Spleen (tissue), 11 donors: ENCODE data around the gene LRRC3B. TPM values are rescaled to one million over a fixed set of nuclear protein-coding genes. Genes with fewer than 3 reads are reported as not detected.

Source experiments
- DNase-seq: peaks from one replicate; pipeline ENCODE4 v3.0.0-alpha.2; 2020
- H3K27ac ChIP-seq, 8 donors: fragments of 200-600 bp; sonication (generic) in 7 of 8; 1 replicate in 4 of 8; 2 replicates in 4 of 8; pipeline versions ENCODE4 v1.5.0 to v1.8.0; 2016 to 2021; ENCODE audit warnings: inconsistent platforms in 4 of 8, mild to moderate bottlenecking in 4 of 8, moderate library complexity in 1 of 8
- H3K27me3 ChIP-seq, 7 donors: fragments of 200-600 bp; sonication (generic) in 6 of 7; replicated peaks in 1 of 7; 1 replicate in 4 of 7; 2 replicates in 3 of 7; pipeline versions ENCODE4 v1.5.0 to v1.8.0; 2016 to 2021; ENCODE audit warnings: inconsistent platforms in 3 of 7, mild to moderate bottlenecking in 1 of 7
- H3K36me3 ChIP-seq, 6 donors: fragments of 200-600 bp; sonication (generic) in 5 of 6; 1 replicate in 4 of 6; 2 replicates in 2 of 6; pipeline versions ENCODE4 v1.5.0 to v1.8.0; 2016 to 2021; ENCODE audit warnings: inconsistent platforms in 2 of 6
- H3K4me1 ChIP-seq, 6 donors: fragments of 200-600 bp; sonication (generic) in 5 of 6; 1 replicate in 3 of 6; 2 replicates in 3 of 6; pipeline versions ENCODE4 v1.5.0 to v1.8.0; 2016 to 2021; ENCODE audit warnings: inconsistent platforms in 3 of 6
- H3K4me3 ChIP-seq, 8 donors: fragments of 200-600 bp; sonication (generic) in 7 of 8; 1 replicate in 4 of 8; 2 replicates in 4 of 8; pipeline versions ENCODE4 v1.5.0 to v1.8.0; 2016 to 2021; ENCODE audit warnings: inconsistent platforms in 4 of 8, mild to moderate bottlenecking in 4 of 8, moderate library complexity in 2 of 8
- H3K9me3 ChIP-seq, 8 donors: fragments of 200-600 bp; sonication (generic) in 7 of 8; 1 replicate in 4 of 8; 2 replicates in 4 of 8; pipeline versions ENCODE4 v1.5.0 to v1.8.0; 2016 to 2021; ENCODE audit warnings: inconsistent platforms in 4 of 8
- CTCF ChIP-seq, 11 experiments: fragments of 200-600 bp in 7 of 11; fragments of 450-650 bp in 4 of 11; sonication (generic) in 4 of 11; IDR thresholded peaks in 8 of 11; conservative IDR thresholded peaks in 3 of 11; 1 replicate in 7 of 11; 2 replicates in 4 of 11; pipeline versions ENCODE4 v1.4.0 to v1.8.0; 2016 to 2021; ENCODE audit warnings: antibody characterized with exemption in 11 of 11, inconsistent platforms in 4 of 11, mild to moderate bottlenecking in 1 of 11
- POLR2A ChIP-seq, 3 donors: fragments of 450-650 bp; IDR thresholded peaks; one replicate each; pipeline ENCODE4 v1.5.1; 2017; ENCODE audit warnings: antibody characterized with exemption in 3 of 3, mild to moderate bottlenecking in 1 of 3
- POLR2AphosphoS5 ChIP-seq, 3 donors: sonication (generic); formaldehyde crosslinking; IDR thresholded peaks; one replicate each; pipeline ENCODE4 v1.5.1; 2017; ENCODE audit warnings: antibody characterized with exemption in 3 of 3
- WGBS, 5 donors: extraction: QIAGEN DNeasy Blood & Tissue Kit in 3 of 5; methylation state at CpG; one replicate each; pipeline versions ENCODE4 v1.1.5 to v1.1.7; 2013 to 2018; 5-methylcytosine and 5-hydroxymethylcytosine counted together
- intact Hi-C: fragments of 100-400 bp; cut with DNase I; formaldehyde crosslinking; loops from one replicate; pipeline ENCODE4 v1.15.0; 2023; ENCODE audit warnings: low total_unique reads
- polyA plus RNA-seq, 3 donors: library from polyadenylated mRNA; stranded (reverse); fragments of 200-250 nt; gene quantifications; one replicate each; pipeline ENCODE4 v1.2.1, GENCODE V29; 2013
- total RNA-seq, 7 donors: library from RNA; depleted of rRNA in 3 of 7; stranded (reverse); fragments of >200 nt in 3 of 7; fragmentation: NEBNext Ultra II Directional in 4 of 7; extraction: Animal tissue kit (Norgen Biotek cat#: 25700) in 4 of 7; gene quantifications; one replicate each; pipeline versions ENCODE4 v1.1.0 to v1.2.1, GENCODE V29; 2016 to 2021
- donor health status: healthy with polysubstance abuse.
- donor health status: DM: no; HTN: no; CAD: no; lungs with moderate emphysema.
- donor health status: DM: no; HTN: no; CAD: no.
- donor health status: Bipolar disorder and iron deficiency.
- donor health status: healthy.
- donor health status: DM: no; HTN: no; CAD: no.
- donor health status: DM: yes; HTN: yes; CAD: no.

LRRC3B gene
- total and polyA plus RNA-seq, 10 donors: 0.05 TPM; not detected in 9

DNA sequence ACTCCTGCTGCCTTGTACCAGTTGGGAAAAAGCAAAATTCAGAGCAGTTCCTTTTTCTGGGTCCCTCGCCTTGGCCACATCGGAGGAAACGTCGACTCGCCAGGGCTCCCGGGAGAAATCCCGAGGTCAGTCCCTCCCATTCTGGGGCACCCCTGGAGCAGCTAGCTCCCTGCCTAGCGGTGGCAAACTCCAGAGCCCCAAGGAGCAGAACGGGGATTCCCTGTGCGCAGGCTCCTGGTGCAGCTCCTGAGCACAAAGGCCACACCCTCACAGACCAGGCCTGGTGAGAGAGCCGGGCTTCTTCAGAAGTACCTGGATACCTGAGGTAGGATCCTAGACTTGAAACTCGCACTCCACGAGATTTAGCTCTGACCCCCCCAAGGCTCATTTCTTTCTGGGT, 2.6 kb downstream of the LRRC3B start:
- intact Hi-C loops: no loop called here
- Histone ChIP-seq H3K27me3 (peaks cover 0 to 54% (median 27%) of the 10 kb centered on the region in 7 donors), H3K4me3 (no peak overlapping the region), H3K4me1 (peaks cover 0 to 15% (median 2%) of the 10 kb centered on the region in 6 donors), H3K27ac (no peak overlapping the region), H3K9me3 (no peaks in the 10 kb centered on the region), H3K36me3 (no peaks in the 10 kb centered on the region)
- DNase-seq: no peak
- WGBS, 5 donors: 42 to 50% (median 45%) methylated on average over 9 to 13 of the region's 13 CpGs
- TF ChIP-seq POLR2AphosphoS5 (IDR thresholded peaks at IDR 0.05) (no peak), POLR2A (IDR thresholded peaks at IDR 0.05) (no peak), CTCF (IDR thresholded peaks at IDR 0.05 in 8 of 11, conservative IDR thresholded peaks at IDR 0.05 in 3 of 11) (no peak)

DNA sequence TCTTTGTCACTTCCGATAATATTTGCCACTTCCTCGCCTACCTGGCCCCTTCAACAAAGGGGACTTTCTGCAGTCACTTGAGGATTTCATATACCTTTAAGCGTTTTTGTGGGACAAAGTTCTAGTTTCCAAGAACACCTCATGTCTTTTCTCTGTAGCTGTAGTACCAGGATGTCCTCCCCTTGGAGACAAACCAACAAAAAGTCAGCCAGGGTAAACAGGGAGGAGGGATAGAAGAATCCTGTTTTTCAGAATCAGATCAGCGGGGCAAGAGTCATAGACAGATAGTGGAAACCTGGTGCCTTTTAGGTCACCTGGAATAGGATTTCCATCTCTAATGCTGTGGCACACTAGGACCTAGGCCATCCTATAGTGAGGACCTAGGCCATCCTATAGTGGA, 4.5 kb downstream of the LRRC3B start:
- H3K9me3 ChIP-seq: no peaks in the 10 kb centered on the region
- H3K27me3 ChIP-seq: peaks cover 0 to 39% (median 25%) of the 10 kb centered on the region in 7 donors
- intact Hi-C loops: no loop called here
- H3K4me3 ChIP-seq: no peak overlapping the region
- DNase-seq: no peak
- H3K27ac ChIP-seq: no peak overlapping the region
- H3K4me1 ChIP-seq: peaks cover 0 to 14% (median 2%) of the 10 kb centered on the region in 6 donors
- H3K36me3 ChIP-seq: no peaks in the 10 kb centered on the region
- WGBS, 5 donors: 78 to 94% (median 85%) methylated on average over 4 of the region's 4 CpGs
- TF ChIP-seq POLR2AphosphoS5 (IDR thresholded peaks at IDR 0.05): no peak
- no peak for TF ChIP-seq POLR2A (IDR thresholded peaks at IDR 0.05)
- no peak for TF ChIP-seq CTCF (IDR thresholded peaks at IDR 0.05 in 8 of 11, conservative IDR thresholded peaks at IDR 0.05 in 3 of 11)

DNA sequence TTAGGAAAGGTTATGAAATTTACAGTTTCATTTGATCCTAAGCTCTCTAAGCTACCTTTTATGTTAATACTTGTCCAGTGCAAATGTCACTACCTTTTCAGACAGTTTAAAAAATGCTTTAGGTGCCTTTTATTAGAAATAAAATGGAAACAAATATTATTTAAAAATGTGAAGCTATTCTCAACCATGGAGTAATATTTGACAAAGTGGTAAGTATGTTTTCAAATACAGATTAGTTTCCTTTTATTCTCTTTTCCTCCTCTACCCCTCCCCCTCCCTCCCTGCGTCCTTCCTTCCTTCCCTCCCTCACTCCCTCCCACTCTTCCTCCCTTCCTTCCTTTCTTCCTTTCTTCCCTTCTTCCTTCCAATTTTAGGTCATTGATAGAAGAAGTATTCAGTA, 6.3 kb downstream of the LRRC3B start:
- Histone ChIP-seq H3K4me3 (no peak overlapping the region), H3K27me3 (peaks cover 0 to 21% (median 6%) of the 10 kb centered on the region in 7 donors), H3K36me3 (no peaks in the 10 kb centered on the region), H3K4me1 (no peaks in the 10 kb centered on the region), H3K27ac (no peak overlapping the region), H3K9me3 (no peaks in the 10 kb centered on the region)
- intact Hi-C loops: no loop called here
- TF ChIP-seq POLR2AphosphoS5 (IDR thresholded peaks at IDR 0.05) (no peak), CTCF (IDR thresholded peaks at IDR 0.05 in 8 of 11, conservative IDR thresholded peaks at IDR 0.05 in 3 of 11) (no peak), POLR2A (IDR thresholded peaks at IDR 0.05) (no peak)
- DNase-seq: no peak
- 42 to 69% (median 53%) methylated on average over 1 of the region's 1 CpG for WGBS, 5 donors

DNA sequence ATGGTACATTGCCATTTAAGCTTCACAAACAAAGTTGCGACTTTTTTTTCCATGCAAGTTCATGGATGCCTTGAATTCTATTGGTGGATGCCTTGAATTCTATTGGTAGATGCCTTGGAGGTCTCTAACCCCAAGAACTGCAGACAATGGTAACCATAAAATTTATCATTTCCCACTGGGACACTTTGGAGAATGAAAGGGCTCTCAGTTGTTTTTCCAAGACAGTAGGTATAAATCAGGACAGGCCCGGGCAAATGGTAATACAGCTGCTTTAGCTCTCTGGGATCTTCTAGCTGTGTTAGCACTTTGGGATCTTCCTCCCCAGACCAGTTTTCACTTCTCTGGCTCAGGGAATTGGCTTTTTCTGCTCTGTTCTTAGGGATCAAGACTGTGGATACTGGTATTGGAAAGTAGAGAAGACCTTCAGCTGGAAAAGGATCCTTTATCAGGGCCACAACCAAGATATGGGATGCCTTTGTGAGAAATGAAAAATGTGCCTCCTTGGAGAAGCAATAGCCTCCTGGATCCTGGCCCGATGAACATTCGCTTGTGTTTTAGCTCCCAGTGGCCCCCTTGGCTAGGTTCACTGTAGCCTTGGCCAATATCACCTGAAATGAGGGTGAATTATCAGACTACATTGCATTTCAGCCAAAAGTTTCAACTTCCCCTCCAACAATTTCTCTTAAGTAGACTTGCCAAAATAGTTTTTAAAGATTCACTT, 8.3 kb downstream of the LRRC3B start:
- no peak for DNase-seq
- H3K36me3 ChIP-seq: no peaks in the 10 kb centered on the region
- 83 to 92% (median 90%) methylated on average over 4 of the region's 4 CpGs for WGBS, 5 donors
- peaks cover 0 to 2% (median 0%) of the 10 kb centered on the region in 7 donors for H3K27me3 ChIP-seq
- H3K9me3 ChIP-seq: no peaks in the 10 kb centered on the region
- peak overlapping the region in 1 of 8 donors; percentile 13 for H3K4me3 ChIP-seq
- intact Hi-C loops: no loop called here
- TF ChIP-seq POLR2A (IDR thresholded peaks at IDR 0.05) (no peak), CTCF (IDR thresholded peaks at IDR 0.05 in 8 of 11, conservative IDR thresholded peaks at IDR 0.05 in 3 of 11) (no peak), POLR2AphosphoS5 (IDR thresholded peaks at IDR 0.05) (no peak)
- no peak overlapping the region for H3K27ac ChIP-seq
- H3K4me1 ChIP-seq: no peaks in the 10 kb centered on the region
